PFSK-1 (cell line): ENCODE measurements around the gene MGMT.

ENCODE experiments used
- POLR2AphosphoS5 ChIP-seq: IDR thresholded peaks from 2 replicates; pipeline ENCODE4 v1.6.1; 2012; ENCODE audit warnings: low read depth, mild to moderate bottlenecking, control low read depth, low read length, moderate library complexity
- REST ChIP-seq, 2 experiments: IDR thresholded peaks; 2 replicates each; pipeline versions ENCODE4 v1.6.1 to v1.8.0; 2011 to 2012; ENCODE audit warnings: low read depth in 2 of 2, low read length in 2 of 2, control low read depth in 1 of 2, inconsistent platforms in 1 of 2, mild to moderate bottlenecking in 1 of 2, moderate library complexity in 1 of 2; ENCODE audit not compliant: insufficient read depth in 1 of 2
- SIN3A ChIP-seq: IDR thresholded peaks from 2 replicates; pipeline ENCODE4 v1.6.1; 2012; ENCODE audit warnings: mild to moderate bottlenecking, low read length, moderate library complexity, borderline replicate concordance; ENCODE audit not compliant: insufficient read depth
- TAF1 ChIP-seq: IDR thresholded peaks from 2 replicates; pipeline ENCODE4 v1.6.1; 2012; ENCODE audit warnings: low read length, control low read depth, borderline replicate concordance; ENCODE audit not compliant: insufficient read depth

- TF ChIP-seq POLR2AphosphoS5, result no peak
- TF ChIP-seq TAF1, result no peak
- TF ChIP-seq REST (IDR thresholded peaks at IDR 0.05; ENCODE audit: insufficient read depth in 1 of 2, low read depth in 2 of 2, low read length in 2 of 2), result no peak
- no peak for TF ChIP-seq SIN3A
Measured at GRCh38 chr10:129486805-129487204, 19.8 kb downstream of the MGMT start.
